Epithelial cell of prostate (primary cell): Measurements from ENCODE around the gene MBD3L2B.
A peak's percentile ranks its signal among the peaks of the same experiment; 100 is the strongest.
"Not testable (repeated sequence)": the region's sequence is repeated elsewhere in the genome, so short reads cannot be mapped to it uniquely, and the experiment has no call there.

Experiments
- DNase-seq: peaks from one replicate; pipeline ENCODE4 v3.0.0-alpha.2; 2011; ENCODE audit warnings: low read depth, low spot score
- H3K27ac ChIP-seq: fragments of 450-650 bp; 2 replicates; pipeline ENCODE4 v1.5.1; 2017; ENCODE audit warnings: mild to moderate bottlenecking

Gene MBD3L2B

DNA sequence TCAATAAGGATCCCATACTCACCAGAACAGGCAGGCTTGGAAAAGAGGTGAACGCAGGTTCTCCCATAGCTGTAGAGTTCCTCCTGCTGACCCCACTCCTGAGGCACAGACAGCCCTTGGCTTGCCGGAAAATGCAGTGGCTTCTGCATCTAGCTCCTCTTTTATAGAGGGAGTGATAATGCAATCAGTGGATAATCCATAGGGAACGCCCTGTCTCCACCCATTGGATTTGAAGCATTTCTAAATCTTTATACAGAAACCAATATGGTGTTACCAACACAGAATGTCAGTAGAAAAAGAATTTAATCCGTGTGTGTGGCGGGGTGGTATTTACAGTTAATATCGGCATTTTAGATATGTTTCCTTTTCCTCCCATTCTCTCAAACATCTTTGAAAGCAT, at the start of gene MBD3L2B:
Gene MBD3L2B (minus strand): TSS at position 101 of the 400 bp plus-strand sequence. CDS start 34 bp downstream, at position 67.
- not testable (repeated sequence) for H3K27ac ChIP-seq, DNase-seq

GRCh38 chr19:7069904-7070226, 48.6 kb upstream of the MBD3L2B start:
- DNase-seq = no peak
- H3K27ac ChIP-seq = peak overlapping the region; percentile 71

DNA sequence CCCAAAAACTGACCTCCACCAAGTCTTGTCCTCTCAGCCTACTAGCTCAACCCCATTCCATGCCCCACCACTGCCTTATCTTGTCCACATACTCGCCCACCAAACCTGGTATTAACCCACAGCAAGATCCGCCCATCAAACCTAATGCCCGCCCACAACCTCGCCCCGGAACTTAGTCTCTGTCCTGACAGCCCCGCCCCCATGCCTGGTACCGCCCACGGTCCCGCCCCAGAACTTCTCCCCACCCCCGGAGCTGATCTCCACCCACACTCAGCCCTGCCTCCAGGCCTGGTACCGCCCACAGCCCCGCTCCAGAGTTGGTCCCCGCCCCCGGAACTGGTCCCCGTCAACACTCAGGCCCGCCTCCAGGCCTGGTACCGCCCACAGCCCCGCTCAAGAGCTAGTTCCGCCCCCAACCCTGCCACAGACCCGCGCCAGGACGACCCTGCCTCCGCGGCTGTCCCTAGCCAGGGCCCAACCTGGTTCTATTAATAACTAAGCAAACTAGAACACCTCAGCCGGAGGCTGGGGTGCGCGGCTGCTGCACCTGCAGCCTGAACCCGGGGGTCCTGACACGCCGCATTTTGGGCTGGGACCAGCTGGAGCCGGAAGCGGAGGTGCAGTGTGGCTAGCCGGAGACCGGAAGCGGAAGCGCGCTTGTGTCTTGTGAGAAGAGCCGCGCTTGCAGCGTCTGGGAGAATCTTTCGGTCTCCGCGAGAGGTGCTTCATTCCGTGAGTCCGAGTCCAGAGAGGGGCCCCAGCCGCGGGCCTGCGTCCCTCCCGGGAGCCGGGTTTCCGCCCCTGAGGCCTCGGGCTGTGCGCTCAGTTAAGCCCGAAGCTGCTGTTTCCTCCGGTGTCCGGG, 48.0 kb upstream of the MBD3L2B start, which contains the start of gene ZNF557:
Gene ZNF557 (plus strand): TSS at position 662 of the 862 bp plus-strand sequence. CDS start 5,372 bp downstream, outside the sequence.
- peak; percentile 87 for DNase-seq
- H3K27ac ChIP-seq = peak within 1 kb of the TSS; percentile 71

DNA sequence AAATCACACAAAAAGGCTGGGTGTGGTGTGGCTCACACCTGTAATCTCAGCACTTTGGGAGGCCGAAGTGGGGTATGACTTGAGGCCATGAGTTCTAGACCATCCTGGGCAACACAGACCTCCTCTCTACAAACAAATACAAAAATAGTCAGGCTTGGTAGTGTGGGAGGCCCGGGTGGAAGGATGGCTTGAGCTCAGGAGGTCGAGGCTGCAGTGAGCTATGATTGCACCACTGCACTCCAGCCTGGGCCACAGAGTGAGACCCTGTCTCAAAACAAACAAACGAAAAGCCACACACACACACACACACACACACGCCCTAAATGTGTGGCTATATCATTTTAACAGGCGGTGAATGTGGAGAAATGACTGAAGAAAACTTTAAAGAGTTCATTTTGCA, 47.4 kb upstream of the MBD3L2B start:
- no peak overlapping the region for H3K27ac ChIP-seq
- no peak for DNase-seq

DNA sequence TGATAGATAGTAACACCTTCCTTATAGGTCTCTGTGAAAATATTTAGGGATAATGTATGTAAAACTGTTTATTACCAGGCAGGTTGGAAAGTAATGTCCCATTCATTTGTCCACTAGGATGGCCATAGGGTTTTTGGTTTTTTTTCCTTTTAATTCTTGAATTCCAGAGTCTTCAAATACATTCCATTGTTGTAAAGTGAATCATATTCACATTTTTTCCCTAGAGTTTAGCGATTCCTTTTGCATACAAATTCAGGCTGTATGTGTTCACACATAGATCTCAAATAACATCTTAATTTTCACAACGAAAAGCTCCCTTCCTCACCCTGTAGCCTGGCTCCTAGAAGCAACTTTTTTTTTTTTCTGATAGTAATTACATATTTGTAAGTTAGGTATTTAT, 46.5 kb upstream of the MBD3L2B start:
- H3K27ac ChIP-seq = no peak overlapping the region
- DNase-seq = no peak

DNA sequence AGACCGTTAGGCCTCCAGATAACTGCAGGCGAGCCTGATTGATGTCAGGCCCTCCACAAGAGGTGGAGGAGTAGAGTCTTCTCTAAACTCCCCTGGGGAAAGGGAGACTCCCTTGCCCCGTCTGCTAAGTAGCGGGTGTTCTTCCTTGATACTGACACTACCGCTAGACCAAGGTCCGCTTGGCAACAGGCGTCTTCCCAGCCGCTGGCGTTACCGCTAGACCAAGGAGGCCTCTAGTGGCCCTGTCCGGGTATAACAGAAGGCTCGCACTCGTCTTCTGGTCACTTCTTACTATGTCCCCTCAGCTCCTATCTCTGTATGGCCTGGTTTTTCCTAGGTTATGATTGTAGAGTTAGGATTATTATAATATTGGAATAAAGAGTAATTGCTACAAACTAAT, 45.9 kb upstream of the MBD3L2B start:
- H3K27ac ChIP-seq, DNase-seq: not testable (repeated sequence)

- H3K27ac ChIP-seq = no peak overlapping the region
- DNase-seq = no peak
These were observed 42.7 kb upstream of the MBD3L2B start for GRCh38 chr19:7063764-7064418.

GRCh38 chr19:7063339-7063738, 42.1 kb upstream of the MBD3L2B start:
- no peak for DNase-seq
- H3K27ac ChIP-seq = no peak overlapping the region

DNA sequence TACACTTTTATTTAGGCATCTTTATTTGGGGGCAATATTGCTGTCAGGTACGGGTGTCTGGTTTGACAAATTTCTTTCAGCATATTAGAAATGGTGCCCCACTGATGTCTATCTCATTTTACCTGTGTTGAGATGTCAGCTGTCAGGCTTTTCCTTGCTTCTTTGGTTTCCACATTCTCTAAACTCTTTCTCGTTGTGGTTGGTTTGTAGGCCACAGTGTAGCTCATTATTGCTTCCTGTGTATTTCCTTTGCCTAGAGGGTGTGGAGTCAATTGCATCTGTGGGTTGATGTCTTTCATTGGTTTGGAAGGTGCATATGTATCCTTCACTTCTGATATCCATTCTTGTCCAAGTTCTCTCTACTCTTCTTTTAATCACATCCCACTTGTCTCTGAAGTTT, 38.7 kb upstream of the MBD3L2B start:
- not testable (repeated sequence) for H3K27ac ChIP-seq, DNase-seq

- not testable (repeated sequence) for DNase-seq, H3K27ac ChIP-seq
These were observed 37.3 kb upstream of the MBD3L2B start, which contains the start of gene MBD3L3 for GRCh38 chr19:7058576-7058975. Gene MBD3L3 (minus strand): TSS chr19:7058676. CDS start chr19:7058605, 71 bp downstream.

DNA sequence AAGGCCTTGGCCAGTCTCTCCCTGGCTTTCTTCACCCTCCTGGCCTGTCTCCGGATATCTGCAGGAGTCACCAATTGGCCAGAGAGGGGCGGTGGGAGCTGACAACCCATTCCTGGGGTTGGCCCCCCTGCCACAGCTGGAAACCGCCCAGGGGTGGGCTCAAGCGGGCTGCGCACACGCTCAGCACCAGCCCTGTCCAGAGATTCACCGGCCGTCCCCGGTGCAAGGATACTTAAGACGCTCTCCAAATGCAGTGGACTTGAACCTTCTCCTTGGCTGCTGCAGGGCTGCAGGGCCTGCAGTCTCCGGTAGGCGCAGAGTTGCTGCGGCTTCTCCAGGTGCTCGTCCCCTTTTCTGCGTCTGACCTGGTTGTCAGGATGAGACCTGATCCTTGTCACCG, 35.1 kb upstream of the MBD3L2B start:
- not testable (repeated sequence) for DNase-seq

DNA sequence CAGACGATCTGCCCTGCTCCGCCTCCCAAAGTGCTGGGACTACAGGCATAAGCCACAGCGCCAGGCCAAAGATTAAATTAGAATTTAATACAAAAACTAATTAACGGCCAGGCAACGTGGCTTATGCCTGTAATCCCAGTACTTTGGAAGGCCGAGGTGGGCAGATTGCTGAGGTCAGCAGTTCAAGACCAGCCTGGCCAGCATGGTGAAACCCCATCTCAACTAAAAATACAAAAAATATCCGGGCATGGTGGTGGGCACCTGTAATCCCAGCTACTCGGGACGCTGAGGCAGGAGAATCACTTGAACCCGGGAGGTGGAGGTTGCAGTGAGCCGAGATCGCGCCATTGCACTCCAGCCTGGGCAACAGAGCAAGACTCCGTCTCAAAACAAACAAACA, 34.4 kb upstream of the MBD3L2B start:
- DNase-seq = not testable (repeated sequence)

More for the DNA sequence above, 35.1 kb upstream of the MBD3L2B start:
- H3K27ac ChIP-seq = not testable (repeated sequence)

DNA sequence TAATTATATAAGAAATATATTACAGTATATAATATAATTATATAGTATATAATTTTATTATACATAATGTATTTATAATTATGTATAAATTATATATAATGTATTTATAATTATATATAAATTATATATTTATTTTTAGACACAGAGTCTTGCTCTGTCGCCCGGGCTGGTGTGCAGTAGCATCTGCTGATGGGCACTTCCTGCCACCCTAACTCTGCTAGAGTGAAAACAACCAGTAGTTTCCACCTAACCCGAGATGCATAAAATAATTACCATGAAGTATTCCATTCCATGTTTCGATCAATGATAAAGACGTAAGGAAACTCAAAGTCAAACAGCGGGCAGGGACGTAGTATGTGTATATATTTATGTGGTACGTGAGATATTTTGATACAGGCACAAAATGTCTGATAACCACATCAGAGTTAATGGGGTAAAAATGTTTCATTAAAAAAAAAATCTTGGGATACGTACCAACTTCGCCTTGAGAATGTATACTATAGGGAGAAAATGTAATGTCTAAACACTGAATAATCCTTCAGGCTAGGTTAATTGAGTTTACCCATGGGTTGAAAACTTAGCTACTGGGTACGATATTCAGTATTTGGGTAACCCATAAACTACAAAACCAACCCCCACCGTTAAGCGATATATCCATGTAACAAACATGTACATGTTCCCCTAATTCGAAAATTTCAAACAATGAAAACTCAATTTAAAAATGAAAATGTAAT, 33.6 kb upstream of the MBD3L2B start:
- DNase-seq, H3K27ac ChIP-seq: not testable (repeated sequence)

More for the DNA sequence above, 34.4 kb upstream of the MBD3L2B start:
- H3K27ac ChIP-seq = not testable (repeated sequence)

- not testable (repeated sequence) for H3K27ac ChIP-seq, DNase-seq
These were observed 31.7 kb upstream of the MBD3L2B start for GRCh38 chr19:7052896-7053295.

DNA sequence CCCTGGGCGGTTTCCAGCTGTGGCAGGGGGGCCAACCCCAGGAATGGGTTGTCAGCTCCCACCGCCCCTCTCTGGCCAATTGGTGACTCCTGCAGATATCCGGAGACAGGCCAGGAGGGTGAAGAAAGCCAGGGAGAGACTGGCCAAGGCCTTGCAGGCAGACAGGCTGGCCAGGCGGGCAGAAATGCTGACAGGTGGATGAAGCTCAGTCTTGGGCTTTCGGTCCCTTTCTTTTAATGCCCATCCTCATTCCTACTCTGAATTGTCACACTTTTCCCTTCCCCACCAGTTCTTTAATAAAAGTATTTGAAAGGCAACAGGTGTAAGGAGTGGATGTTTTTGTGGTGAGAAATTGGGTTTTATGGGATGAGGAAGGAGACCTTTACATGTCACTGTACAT, 30.2 kb upstream of the MBD3L2B start:
- H3K27ac ChIP-seq, DNase-seq: not testable (repeated sequence)

DNA sequence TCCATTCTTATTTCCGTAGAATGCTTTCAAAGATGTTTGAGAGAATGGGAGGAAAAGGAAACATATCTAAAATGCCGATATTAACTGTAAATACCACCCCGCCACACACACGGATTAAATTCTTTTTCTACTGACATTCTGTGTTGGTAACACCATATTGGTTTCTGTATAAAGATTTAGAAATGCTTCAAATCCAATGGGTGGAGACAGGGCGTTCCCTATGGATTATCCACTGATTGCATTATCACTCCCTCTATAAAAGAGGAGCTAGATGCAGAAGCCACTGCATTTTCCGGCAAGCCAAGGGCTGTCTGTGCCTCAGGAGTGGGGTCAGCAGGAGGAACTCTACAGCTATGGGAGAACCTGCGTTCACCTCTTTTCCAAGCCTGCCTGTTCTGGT, 27.8 kb upstream of the MBD3L2B start, which contains the start of gene MBD3L2:
Gene MBD3L2 (plus strand): TSS at position 301 of the 400 bp plus-strand sequence. CDS start 53 bp downstream, at position 354.
- DNase-seq, H3K27ac ChIP-seq: not testable (repeated sequence)

DNA sequence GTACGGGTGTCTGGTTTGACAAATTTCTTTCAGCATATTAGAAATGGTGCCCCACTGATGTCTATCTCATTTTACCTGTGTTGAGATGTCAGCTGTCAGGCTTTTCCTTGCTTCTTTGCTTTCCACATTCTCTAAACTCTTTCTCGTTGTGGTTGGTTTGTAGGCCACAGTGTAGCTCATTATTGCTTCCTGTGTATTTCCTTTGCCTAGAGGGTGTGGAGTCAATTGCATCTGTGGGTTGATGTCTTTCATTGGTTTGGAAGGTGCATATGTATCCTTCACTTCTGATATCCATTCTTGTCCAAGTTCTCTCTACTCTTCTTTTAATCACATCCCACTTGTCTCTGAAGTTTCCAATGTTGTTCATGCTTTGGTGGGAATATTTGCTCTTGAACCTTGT, 20.3 kb upstream of the MBD3L2B start:
- not testable (repeated sequence) for DNase-seq, H3K27ac ChIP-seq

- DNase-seq, H3K27ac ChIP-seq: not testable (repeated sequence)
These were observed 18.8 kb upstream of the MBD3L2B start, which contains the start of gene MBD3L4 for GRCh38 chr19:7040079-7040478. Gene MBD3L4 (minus strand): TSS chr19:7040179. CDS start chr19:7040144, 35 bp downstream.

DNA sequence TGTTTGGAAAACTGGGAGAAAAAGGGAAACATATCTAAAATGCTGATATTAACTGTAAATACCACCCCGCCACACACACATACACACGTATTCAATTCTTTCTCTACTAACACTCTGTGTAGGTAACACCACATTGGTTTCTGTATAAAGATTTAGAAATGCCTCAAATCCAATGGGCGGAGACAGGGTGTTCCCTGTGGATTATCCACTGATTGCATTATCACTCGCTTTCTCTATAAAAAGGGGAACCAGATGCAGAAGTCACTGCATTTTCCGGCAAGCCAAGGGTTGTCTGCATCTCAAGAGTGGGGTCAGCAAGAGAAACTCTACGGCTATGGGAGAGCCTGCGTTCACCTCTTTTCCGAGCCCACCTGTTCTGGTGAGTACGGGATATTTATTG, 9.0 kb upstream of the MBD3L2B start, which contains the start of gene MBD3L5:
Gene MBD3L5 (plus strand): TSS at position 301 of the 400 bp plus-strand sequence. CDS start 34 bp downstream, at position 335.
- H3K27ac ChIP-seq, DNase-seq: not testable (repeated sequence)

DNA sequence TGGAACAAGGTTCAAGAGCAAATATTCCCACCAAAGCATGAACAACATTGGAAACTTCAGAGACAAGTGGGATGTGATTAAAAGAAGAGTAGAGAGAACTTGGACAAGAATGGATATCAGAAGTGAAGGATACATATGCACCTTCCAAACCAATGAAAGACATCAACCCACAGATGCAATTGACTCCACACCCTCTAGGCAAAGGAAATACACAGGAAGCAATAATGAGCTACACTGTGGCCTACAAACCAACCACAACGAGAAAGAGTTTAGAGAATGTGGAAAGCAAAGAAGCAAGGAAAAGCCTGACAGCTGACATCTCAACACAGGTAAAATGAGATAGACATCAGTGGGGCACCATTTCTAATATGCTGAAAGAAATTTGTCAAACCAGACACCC, 7.6 kb upstream of the MBD3L2B start:
- not testable (repeated sequence) for DNase-seq, H3K27ac ChIP-seq
